ENCODE results near the gene SPATS1.
A peak's percentile ranks its signal among the peaks of the same experiment; 100 is the strongest.
"Not testable (repeated sequence)": the region's sequence is repeated elsewhere in the genome, so short reads cannot be mapped to it uniquely, and the experiment has no call there.

The SPATS1 gene

GRCh38 chr6:44311767-44312166 is 30.7 kb upstream of the SPATS1 start:
- DNase-seq (ENCODE audit: low read depth) = no peak

DNA sequence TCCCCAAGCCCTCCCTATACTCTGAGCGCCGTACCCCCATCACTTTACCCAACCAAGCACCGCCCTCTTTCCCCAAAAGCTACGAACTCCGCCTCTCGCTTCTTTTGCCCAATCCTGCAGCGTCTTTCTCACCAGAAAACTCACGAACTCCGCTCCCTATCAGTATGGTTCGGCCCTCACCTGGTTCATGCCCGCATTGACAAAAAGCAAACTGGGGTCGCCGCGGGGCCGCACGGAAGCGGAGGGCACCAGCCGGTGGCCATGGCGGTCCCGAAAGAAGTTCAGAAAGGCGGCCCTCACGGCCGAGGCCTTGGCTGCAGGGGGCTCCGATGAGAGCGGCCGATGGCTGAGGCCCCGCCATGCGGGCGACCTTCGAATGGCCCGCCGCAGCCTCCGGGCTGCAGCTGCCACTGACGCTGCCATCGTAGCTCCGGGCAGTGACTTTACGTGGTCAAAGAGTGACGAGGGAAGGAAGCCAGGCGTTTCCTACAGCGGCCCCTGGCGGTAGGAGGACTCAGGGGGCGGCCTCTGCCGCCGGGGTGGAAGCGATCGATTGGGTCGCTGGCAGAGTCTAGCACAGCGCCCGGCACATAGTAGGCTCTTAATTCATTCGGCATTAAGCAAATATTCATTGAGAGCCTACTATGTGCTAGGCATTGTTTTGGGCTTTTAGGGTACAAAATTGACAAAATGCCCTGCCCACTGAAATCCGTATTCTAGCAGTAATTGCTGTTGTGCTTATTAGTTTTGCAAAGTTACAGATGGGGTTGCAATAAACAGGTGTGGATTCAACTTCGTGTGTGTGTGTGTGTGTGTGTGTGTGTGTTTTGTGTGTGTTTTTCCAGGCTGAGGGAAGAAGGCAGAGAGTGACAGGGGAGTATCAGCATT is 29.3 kb upstream of the SPATS1 start, which contains the start of gene AARS2:
TSS of gene AARS2 (minus strand) at position 447 of the 888 bp plus-strand sequence. CDS start at position 423, 24 bp downstream.
- DNase-seq (ENCODE audit: low read depth) = peak; percentile 43

GRCh38 chr6:44314657-44315056 is 27.8 kb upstream of the SPATS1 start:
- not testable (repeated sequence) for DNase-seq (ENCODE audit: low read depth)

DNA sequence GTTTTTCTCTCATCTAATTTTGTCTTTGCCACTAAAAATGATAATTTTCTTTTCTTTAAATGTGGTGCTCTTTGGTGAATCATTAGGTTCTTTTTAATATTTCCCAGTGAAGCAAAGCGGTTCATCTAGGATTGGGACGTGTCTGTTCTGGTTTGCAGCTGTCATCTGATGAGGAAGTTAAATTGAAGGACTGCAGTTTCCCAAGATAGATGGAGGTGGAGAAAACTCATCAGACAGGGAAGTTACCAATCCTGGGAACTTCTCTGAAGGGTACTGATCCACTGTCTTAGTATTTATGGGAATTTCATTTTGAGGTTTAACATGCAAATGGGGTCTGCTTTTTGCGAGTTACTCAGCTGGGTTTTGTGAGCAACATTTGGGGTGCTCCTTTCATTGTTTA is 26.9 kb upstream of the SPATS1 start:
- no peak for DNase-seq (ENCODE audit: low read depth)

GRCh38 chr6:44315951-44316350 is 26.5 kb upstream of the SPATS1 start:
- no peak for DNase-seq (ENCODE audit: low read depth)

- no peak for DNase-seq (ENCODE audit: low read depth)
These were observed 26.0 kb upstream of the SPATS1 start for GRCh38 chr6:44316481-44316880.

DNA sequence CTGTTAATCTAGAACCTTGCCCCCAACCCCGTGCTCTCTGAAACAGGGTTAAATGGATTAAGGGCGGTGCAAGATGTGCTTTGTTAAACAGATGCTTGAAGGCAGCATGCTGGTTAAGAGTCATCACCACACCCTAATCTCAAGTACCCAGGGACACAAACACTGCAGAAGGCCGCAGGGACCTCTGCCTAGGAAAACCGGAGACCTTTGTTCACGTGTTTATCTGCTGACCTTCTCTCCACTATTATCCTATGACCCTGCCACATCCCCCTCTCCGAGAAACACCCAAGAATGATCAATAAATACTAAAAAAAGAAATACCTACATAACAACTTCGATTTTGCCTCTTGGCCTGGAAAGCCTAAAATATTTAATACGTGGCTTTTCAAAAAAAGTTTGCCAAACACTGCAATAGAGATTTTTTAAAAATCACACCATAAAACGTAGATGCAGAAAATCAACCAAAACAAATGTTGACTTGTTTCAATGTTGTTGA is 25.3 kb upstream of the SPATS1 start:
- not testable (repeated sequence) for DNase-seq (ENCODE audit: low read depth)

GRCh38 chr6:44321210-44321609 is 21.2 kb upstream of the SPATS1 start:
- DNase-seq (ENCODE audit: low read depth) = no peak

DNA sequence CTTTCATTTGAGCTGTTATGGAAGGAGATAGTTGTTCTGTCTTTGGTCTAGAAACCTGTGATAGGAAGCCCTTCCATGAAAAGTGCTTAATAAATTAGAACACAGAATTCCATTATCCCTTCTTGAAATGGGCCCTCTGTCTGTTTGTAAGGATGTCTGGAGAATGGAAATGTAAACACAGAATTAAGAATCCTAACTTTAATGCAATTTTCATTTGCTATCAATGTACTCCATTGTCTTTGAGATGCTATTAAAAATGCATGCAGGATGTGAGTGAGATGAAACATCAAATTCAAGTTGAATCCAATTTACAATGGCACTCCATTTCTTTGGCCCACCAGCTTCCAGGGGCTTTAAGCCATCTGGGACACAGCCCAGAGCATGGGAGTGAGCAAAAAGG is 15.4 kb upstream of the SPATS1 start:
- DNase-seq (ENCODE audit: low read depth) = no peak

DNA sequence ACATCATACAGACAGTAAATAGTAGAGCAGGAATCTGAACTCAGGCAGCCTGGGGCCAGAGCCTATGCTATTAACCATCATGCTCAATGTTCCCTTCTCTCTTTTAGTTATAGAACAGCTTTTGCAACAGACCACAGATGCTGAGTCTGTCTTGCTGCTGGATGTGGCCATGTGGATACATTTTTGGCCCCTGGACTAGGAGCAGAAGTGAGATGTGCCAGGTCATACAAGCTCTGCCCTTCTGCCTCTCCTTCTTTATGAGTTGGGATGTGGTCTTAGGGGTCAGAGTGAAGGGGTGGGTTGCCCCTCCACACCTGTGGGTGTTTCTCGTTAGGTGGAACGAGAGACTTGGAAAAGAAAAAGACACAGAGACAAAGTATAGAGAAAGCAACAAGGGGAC is 14.7 kb upstream of the SPATS1 start:
- no peak for DNase-seq (ENCODE audit: low read depth)

- not testable (repeated sequence) for DNase-seq (ENCODE audit: low read depth)
These were observed 14.2 kb upstream of the SPATS1 start for GRCh38 chr6:44328203-44328602.

GRCh38 chr6:44329858-44330257 is 12.6 kb upstream of the SPATS1 start:
- no peak for DNase-seq (ENCODE audit: low read depth)

DNA sequence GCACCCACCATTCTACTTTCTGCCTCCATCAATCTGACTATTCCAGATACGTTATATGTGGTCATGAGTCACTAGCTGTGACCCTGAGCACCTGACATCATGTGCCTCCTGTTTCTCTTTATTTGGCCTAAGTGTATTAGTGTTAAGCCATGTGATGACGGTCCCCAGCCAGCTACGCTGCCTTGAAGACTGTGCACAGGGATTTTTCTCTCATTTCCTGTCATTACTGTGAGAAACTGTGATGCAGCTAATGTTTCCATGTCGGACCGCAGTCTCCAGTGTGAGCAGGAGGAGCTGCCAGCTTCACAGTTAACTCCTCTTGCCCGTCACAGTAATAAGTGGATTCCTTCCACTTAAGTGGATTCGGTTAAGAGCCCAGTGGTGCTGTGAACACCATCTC is 9.9 kb upstream of the SPATS1 start:
- no peak for DNase-seq (ENCODE audit: low read depth)

- no peak for DNase-seq (ENCODE audit: low read depth)
These were observed 9.1 kb upstream of the SPATS1 start for GRCh38 chr6:44333273-44333919.

- DNase-seq (ENCODE audit: low read depth) = no peak
These were observed 8.5 kb upstream of the SPATS1 start for GRCh38 chr6:44333942-44334341.

- DNase-seq (ENCODE audit: low read depth) = no peak
These were observed 6.8 kb upstream of the SPATS1 start for GRCh38 chr6:44335631-44336030.

- DNase-seq (ENCODE audit: low read depth) = peak; percentile 22
These were observed 4.0 kb upstream of the SPATS1 start for GRCh38 chr6:44338228-44339122.

GRCh38 chr6:44339301-44339700 is 3.1 kb upstream of the SPATS1 start:
- no peak for DNase-seq (ENCODE audit: low read depth)

DNA sequence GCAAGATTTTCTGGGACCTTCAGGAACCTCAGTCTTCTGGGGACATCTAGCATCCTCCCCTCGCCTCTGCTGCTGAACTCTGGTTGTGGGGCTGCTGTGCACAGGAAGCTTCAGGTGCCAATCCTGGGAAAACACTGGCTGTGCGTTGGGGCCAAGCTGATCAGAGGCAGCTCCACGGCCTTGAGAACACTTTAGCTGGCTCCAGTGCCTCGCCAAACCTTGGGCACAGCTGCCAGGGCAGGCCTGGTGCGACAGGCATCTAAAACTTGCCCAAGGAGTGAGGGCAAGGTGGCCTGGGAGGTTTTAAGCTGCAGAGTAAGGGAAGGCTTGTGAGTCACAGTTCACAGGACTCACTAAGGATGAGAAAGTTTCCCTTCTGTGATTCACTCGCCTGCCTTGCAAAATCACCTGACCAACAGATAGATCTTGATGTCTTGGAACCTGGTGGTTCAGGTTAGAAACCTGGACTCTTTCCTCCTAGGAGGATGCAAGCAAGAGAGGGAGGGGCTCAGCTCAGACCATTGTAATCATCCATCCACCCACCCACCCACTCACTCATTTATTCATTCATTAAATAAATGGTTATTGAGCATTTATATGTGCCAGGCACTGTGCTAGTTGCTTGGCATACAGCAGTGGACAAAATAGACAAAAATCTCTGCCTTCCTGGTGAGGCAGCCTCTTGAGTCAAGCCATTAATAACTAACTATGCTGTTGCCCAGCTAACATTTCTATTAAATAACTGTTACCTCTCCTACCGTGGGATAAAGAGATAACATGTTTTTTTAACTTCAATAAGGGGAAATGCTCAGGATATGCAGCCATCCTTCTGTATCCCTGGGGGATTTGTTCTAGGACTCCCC is 2.5 kb upstream of the SPATS1 start:
- no peak for DNase-seq (ENCODE audit: low read depth)

GRCh38 chr6:44341095-44341890 is 1.2 kb upstream of the SPATS1 start:
- DNase-seq (ENCODE audit: low read depth) = no peak

Measured in non-pigmented ciliary epithelial cell (primary cell).